NB4 (cell line): Measurements from ENCODE around the gene SLC6A11.

ENCODE experiments used
- CTCF ChIP-seq: IDR thresholded peaks from one replicate; pipeline ENCODE4 v1.5.1; 2012; ENCODE audit warnings: low read depth, low read length
- MYC ChIP-seq: IDR thresholded peaks from 2 replicates; pipeline ENCODE4 v1.6.1; 2011; ENCODE audit warnings: low read depth, low read length
- POLR2A ChIP-seq: IDR thresholded peaks from 2 replicates; pipeline ENCODE4 v1.6.1; 2011; ENCODE audit warnings: mild to moderate bottlenecking; ENCODE audit not compliant: insufficient read length; ENCODE audit errors: extremely low read depth
- TF ChIP-seq, protein P1 (sequence below): IDR thresholded peaks from 2 replicates; pipeline ENCODE4 v1.6.1; 2011; ENCODE audit warnings: low read depth, low read length

DNA sequence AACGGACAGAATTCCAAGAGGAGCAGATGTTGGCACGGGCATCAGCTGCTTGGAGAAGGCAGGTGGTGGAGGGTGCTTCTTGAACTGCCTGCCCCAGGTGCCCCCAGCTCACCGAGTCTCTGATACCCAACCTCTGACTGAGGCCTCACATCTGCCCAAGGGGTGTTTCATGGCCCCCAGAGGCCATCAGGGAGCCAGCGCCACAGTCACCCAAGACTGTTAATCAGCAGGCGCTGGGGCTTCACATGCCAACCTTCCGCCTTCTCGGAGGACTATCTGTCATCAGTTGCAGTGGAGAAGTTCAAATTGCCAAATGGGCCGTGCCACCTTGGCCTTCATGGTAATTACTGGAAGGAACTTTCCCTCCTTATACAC lies 114.6 kb downstream of the SLC6A11 start:
- TF ChIP-seq CTCF: no peak
- TF ChIP-seq, protein P1, sequence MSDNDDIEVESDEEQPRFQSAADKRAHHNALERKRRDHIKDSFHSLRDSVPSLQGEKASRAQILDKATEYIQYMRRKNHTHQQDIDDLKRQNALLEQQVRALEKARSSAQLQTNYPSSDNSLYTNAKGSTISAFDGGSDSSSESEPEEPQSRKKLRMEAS: no peak
- no peak for TF ChIP-seq POLR2A
- TF ChIP-seq MYC: no peak
